K562 (cell line): ENCODE results near the gene PYHIN1. TPM values are rescaled to one million over a fixed set of nuclear protein-coding genes. Genes with fewer than 3 reads are reported as not detected.

Source experiments
- ATAC-seq: fragments of 200-7000 bp; cut with Tn5 transposase; 3 replicates; pipeline ENCODE4 v1.9.1; 2020; ENCODE audit warnings: moderate library complexity
- BruUV-seq: library from RNA; stranded (reverse); fragments of 400-500 nt; replicated peaks from 2 replicates; lab custom pipeline; 2021; lab: Mats Ljungman, UMichigan
- CTCF ChIA-PET: fragments of 300-600 bp; formaldehyde crosslinking; extraction: SDS; loops from one replicate; lab custom pipeline; 2021; ENCODE audit warnings: low intra/inter-chr PET ratio; lab: Yijun Ruan, JAX
- POLR2A ChIA-PET: fragments of 300-600, 350-650 bp; sonication (Branson Sonifier 250); formaldehyde crosslinking; extraction: SDS; loops from one replicate; lab custom pipeline; 2021; ENCODE audit warnings: antibody characterized with exemption, inconsistent platforms; lab: Yijun Ruan, JAX
- DNase-seq, 4 experiments: peaks; one replicate each; pipeline versions ENCODE4 v3.0.0 to v3.0.0-alpha.2; 2011 to 2018; ENCODE audit warnings: low spot score in 3 of 4, mixed read lengths in 3 of 4; ENCODE audit errors: extremely low read depth in 1 of 4
- FAIRE-seq: peaks from 2 replicates; lab custom pipeline; 2011; peaks lifted over from hg19 to GRCh38; lab: Jason Lieb, UNC
- H2AFZ ChIP-seq: 2 replicates; pipeline ENCODE4 v1.6.0; 2011; ENCODE audit warnings: low read depth, low read length, control low read depth, inconsistent platforms
- H3K27ac ChIP-seq: fragments of 200-600 bp; 3 replicates; pipeline ENCODE4 v1.8.0; 2011; ENCODE audit warnings: low read depth, mild to moderate bottlenecking, control low read depth, inconsistent platforms, low read length, moderate library complexity, mixed read lengths; ENCODE audit errors: extremely low read depth
- H3K27me3 ChIP-seq, 2 experiments: fragments of 300-600 bp in 1 of 2; 2 replicates in 1 of 2; 3 replicates in 1 of 2; pipeline versions ENCODE4 v1.6.0 to v1.8.0; 2011; ENCODE audit warnings: inconsistent platforms in 2 of 2, low read length in 2 of 2, mild to moderate bottlenecking in 1 of 2, mixed read lengths in 1 of 2, moderate library complexity in 1 of 2; ENCODE audit not compliant: control insufficient read depth in 2 of 2, insufficient read depth in 2 of 2
- H3K36me3 ChIP-seq: fragments of 300-600 bp; 3 replicates; pipeline ENCODE4 v1.8.0; 2011; ENCODE audit warnings: mild to moderate bottlenecking, low read length, inconsistent platforms; ENCODE audit not compliant: control insufficient read depth, insufficient read depth
- H3K4me1 ChIP-seq, 2 experiments: fragments of 200-600 bp in 1 of 2; replicated peaks in 1 of 2; 2 replicates in 1 of 2; 3 replicates in 1 of 2; pipeline versions ENCODE4 v1.5.1 to v1.8.0; 2011; ENCODE audit warnings: inconsistent platforms in 2 of 2, low read length in 2 of 2, mild to moderate bottlenecking in 1 of 2, mixed read lengths in 1 of 2, moderate library complexity in 1 of 2; ENCODE audit not compliant: control insufficient read depth in 2 of 2, insufficient read depth in 2 of 2
- H3K4me2 ChIP-seq: 2 replicates; pipeline ENCODE4 v1.6.1; 2011; ENCODE audit warnings: low read length, control low read depth, inconsistent platforms, mixed read lengths; ENCODE audit not compliant: insufficient read depth
- H3K4me3 ChIP-seq: fragments of 200-600 bp; sonication (generic), shearing (Covaris generic); 2 replicates; pipeline ENCODE4 v1.5.1; 2016; ENCODE audit warnings: control low read depth, inconsistent platforms
- H3K79me2 ChIP-seq: fragments of 200-600 bp; 3 replicates; pipeline ENCODE4 v1.8.0; 2011; ENCODE audit warnings: low read length, inconsistent platforms; ENCODE audit not compliant: control insufficient read depth, insufficient read depth
- H3K9ac ChIP-seq, 2 experiments: 2 replicates each; pipeline versions ENCODE4 v1.6.0 to v1.6.1; 2011; ENCODE audit warnings: low read depth in 2 of 2, low read length in 2 of 2, control low read depth in 1 of 2, inconsistent platforms in 1 of 2, mild to moderate bottlenecking in 1 of 2, mixed read lengths in 1 of 2; ENCODE audit not compliant: insufficient read depth in 1 of 2
- H3K9me1 ChIP-seq: one replicate; pipeline ENCODE4 v1.6.0; 2011; ENCODE audit warnings: inconsistent platforms, mild to moderate bottlenecking, low read length, moderate library complexity; ENCODE audit not compliant: control insufficient read depth, insufficient read depth
- H3K9me3 ChIP-seq: replicated peaks from 2 replicates; pipeline ENCODE4 v1.5.1; 2011; ENCODE audit warnings: low read depth, low read length, inconsistent platforms; ENCODE audit not compliant: control insufficient read depth, insufficient read depth
- H4K20me1 ChIP-seq: replicated peaks from 2 replicates; pipeline ENCODE4 v1.6.1; 2011; ENCODE audit warnings: low read length, inconsistent platforms, mixed read lengths; ENCODE audit not compliant: control insufficient read depth, insufficient read depth
- BRD9 ChIP-seq: fragments of 450-650 bp; IDR thresholded peaks from 2 replicates; pipeline ENCODE4 v1.6.1; 2018; ENCODE audit warnings: low read depth; ENCODE audit not compliant: partially characterized antibody
- CBFB ChIP-seq: sonication (generic); formaldehyde crosslinking; IDR thresholded peaks from 2 replicates; pipeline ENCODE4 v1.4.0; 2020; ENCODE audit warnings: mild to moderate bottlenecking, missing genetic modification reagents
- CHAMP1 ChIP-seq: fragments of 450-650 bp; IDR thresholded peaks from 2 replicates; pipeline ENCODE4 v1.6.1; 2016; ENCODE audit warnings: mild to moderate bottlenecking
- CHD1 ChIP-seq: fragments of 200-600 bp; sonication (generic); IDR thresholded peaks from one replicate; pipeline ENCODE4 v1.6.1; 2012; ENCODE audit warnings: mild to moderate bottlenecking, moderate library complexity, low read length, inconsistent platforms
- DMBX1 ChIP-seq: fragments of 250-450 bp; sonication (Bioruptor Pico); IDR thresholded peaks from 2 replicates; pipeline ENCODE4 v1.8.0; 2022; ENCODE audit warnings: inconsistent platforms, mild to moderate bottlenecking, moderate library complexity, borderline replicate concordance
- FOXJ2 ChIP-seq: fragments of 200-800 bp; sonication (Bioruptor generic); IDR thresholded peaks from 2 replicates; pipeline ENCODE4 v1.6.1; 2016; ENCODE audit warnings: missing genetic modification characterization, missing compliant biosample characterization
- MAFF ChIP-seq: IDR thresholded peaks from 2 replicates; pipeline ENCODE4 v1.6.1; 2012; ENCODE audit warnings: low read length, improper control_type of control experiment
- NONO ChIP-seq, 2 experiments: fragments of 200-400 bp in 1 of 2; fragments of 450-650 bp in 1 of 2; formaldehyde crosslinking in 1 of 2; IDR thresholded peaks; 2 replicates each; pipeline ENCODE4 v1.6.1; 2017; ENCODE audit warnings: low read depth in 2 of 2, mild to moderate bottlenecking in 2 of 2, moderate library complexity in 2 of 2, low read length in 1 of 2
- NR1H2 ChIP-seq: sonication (generic); formaldehyde crosslinking; IDR thresholded peaks from 2 replicates; pipeline ENCODE4 v1.4.0; 2020; ENCODE audit warnings: mild to moderate bottlenecking, missing genetic modification reagents
- PHTF2 ChIP-seq: fragments of 250-450 bp; sonication (Bioruptor Pico); IDR thresholded peaks from 2 replicates; pipeline ENCODE4 v1.5.0; 2021; ENCODE audit warnings: mild to moderate bottlenecking
- PTRF ChIP-seq: fragments of 450-650 bp; IDR thresholded peaks from 2 replicates; pipeline ENCODE4 v1.6.1; 2016; ENCODE audit warnings: mild to moderate bottlenecking, missing genetic modification characterization, missing compliant biosample characterization
- RERE ChIP-seq: sonication (generic); formaldehyde crosslinking; IDR thresholded peaks from 2 replicates; pipeline ENCODE4 v1.8.0; 2023; ENCODE audit warnings: missing genetic modification reagents, mild to moderate bottlenecking, borderline replicate concordance
- SAFB2 ChIP-seq: fragments of 200-400 bp; formaldehyde crosslinking; IDR thresholded peaks from 2 replicates; pipeline ENCODE4 v1.6.1; 2018; ENCODE audit warnings: borderline replicate concordance, low read length, low read depth, moderate library complexity; ENCODE audit not compliant: severe bottlenecking
- TCF7 ChIP-seq: sonication (generic); IDR thresholded peaks from 2 replicates; pipeline ENCODE4 v1.6.1; 2016; ENCODE audit warnings: antibody characterized with exemption, borderline replicate concordance
- TFAM ChIP-seq: fragments of 250-450 bp; sonication (Bioruptor Pico); conservative IDR thresholded peaks from 2 replicates; pipeline ENCODE4 v1.5.0; 2021; ENCODE audit warnings: mild to moderate bottlenecking, moderate library complexity
- ZNF3 ChIP-seq: fragments of 250-450 bp; sonication (Bioruptor Pico); IDR thresholded peaks from 2 replicates; pipeline ENCODE4 v1.5.0; 2021; ENCODE audit warnings: mild to moderate bottlenecking, moderate library complexity
- ZNF354B ChIP-seq: fragments of 250-450 bp; sonication (Bioruptor Pico); IDR thresholded peaks from 2 replicates; pipeline ENCODE4 v1.4.0; 2020
- ZNF561 ChIP-seq: fragments of 450-650 bp; formaldehyde crosslinking; conservative IDR thresholded peaks from 2 replicates; pipeline ENCODE4 v1.4.0; 2020; ENCODE audit warnings: mild to moderate bottlenecking, moderate library complexity
- WGBS: fragments of 100-300 bp; shearing (Covaris generic); methylation state at CpG from one replicate; pipeline ENCODE4 v1.1.6; 2016; ENCODE audit warnings: low coverage, mixed read lengths; ENCODE audit not compliant: insufficient coverage; ENCODE audit errors: missing lambda C conversion rate; 5-methylcytosine and 5-hydroxymethylcytosine counted together
- in situ Hi-C: fragments of 300-500 bp; cut with MboI; formaldehyde crosslinking; loops from 4 replicates; pipeline ENCODE4 v1.15.0; 2018; ENCODE audit warnings: inconsistent platforms, mixed read lengths
- intact Hi-C: fragments of 100-400 bp; cut with micrococcal nuclease; formaldehyde crosslinking; loops from 2 replicates; pipeline ENCODE4 v1.14.2; 2022
- polyA plus RNA-seq, 8 experiments: library from polyadenylated mRNA; depleted of rRNA in 4 of 8; stranded (reverse) in 5 of 8; unstranded in 3 of 8; fragments of >200 nt; fragmentation: Nextera tagmentation in 2 of 8; fragmentation: Illumina TruSeq in 1 of 8; extraction: Ambion mirVana in 2 of 8; extraction: Trizol in 1 of 8; gene quantifications; 2 replicates each; pipeline versions ENCODE4 v1.2.1 to v1.2.3, GENCODE V29; 2011 to 2014; ENCODE audit warnings: inconsistent platforms in 1 of 8, missing spikeins in 1 of 8
- total RNA-seq, 7 experiments: library from RNA; depleted of rRNA in 6 of 7; stranded (reverse); fragments of >200 nt in 6 of 7; fragmentation: Illumina TruSeq in 2 of 7; extraction: Trizol in 2 of 7; gene quantifications; 2 replicates each; pipeline versions ENCODE4 v1.2.1 to v1.2.3, GENCODE V29; 2011 to 2021; ENCODE audit warnings: low replicate concordance in 1 of 7

The PYHIN1 gene
- total and polyA plus RNA-seq, 9 of the 15 experiments (the other 6 are each of a cell fraction or from before 2014, with no cell fraction given): not detected

GRCh38 chr1:159025043-159025442, 93.7 kb downstream of the PYHIN1 start:
- H3K36me3 ChIP-seq: no peaks in the 10 kb centered on the region
- in situ Hi-C loops: no loop called here
- TF ChIP-seq FOXJ2 (tag): no peak
- no peak for TF ChIP-seq NR1H2 (CRISPR knock-in tag)
- TF ChIP-seq CHAMP1: no peak
- TF ChIP-seq CBFB: no peak
- no peak for TF ChIP-seq MAFF
- TF ChIP-seq RERE: no peak
- no peak for TF ChIP-seq NONO (IDR thresholded peaks at IDR 0.05; ENCODE audit: low read depth in 2 of 2, low read length in 1 of 2)
- no peak for TF ChIP-seq PHTF2 (CRISPR knock-in tag)
- TF ChIP-seq TFAM (CRISPR knock-in tag): no peak
- no peak for TF ChIP-seq ZNF354B (CRISPR knock-in tag)
- TF ChIP-seq ZNF561 (CRISPR knock-in tag): no peak
- no peak for TF ChIP-seq ZNF3
- no peak for TF ChIP-seq SAFB2
- TF ChIP-seq DMBX1 (CRISPR knock-in tag): no peak
- no peak for TF ChIP-seq TCF7
- TF ChIP-seq PTRF (tag): no peak
- no peak for TF ChIP-seq BRD9
- TF ChIP-seq CHD1: no peak

More at GRCh38 chr1:159025043-159025442, 93.7 kb downstream of the PYHIN1 start:
- Histone ChIP-seq H3K9ac (no peak overlapping the region), H3K27ac (no peak overlapping the region), H4K20me1 (no peaks in the 10 kb centered on the region), H3K79me2 (no peaks in the 10 kb centered on the region), H2AFZ (no peak overlapping the region), H3K9me1 (no peaks in the 10 kb centered on the region), H3K27me3 (no peaks in the 10 kb centered on the region), H3K9me3 (no peaks in the 10 kb centered on the region), H3K4me1 (no peaks in the 10 kb centered on the region; a peak in 1 of 5 replicates), H3K4me3 (no peak overlapping the region), H3K4me2 (no peak overlapping the region)
- intact Hi-C loops: no loop called here
- ChIA-PET POLR2A (no interaction called here), CTCF (no interaction called here)
- no peak for DNase-seq
- no peak for FAIRE-seq
- no TSS peak for BruUV-seq
- ATAC-seq: no peak
- WGBS: 62% methylated on average over 7 of the region's 7 CpGs
